ENCODE results near the gene USH2A. TPM values are rescaled to one million over a fixed set of nuclear protein-coding genes. Genes with fewer than 3 reads are reported as not detected.

The USH2A gene
- total RNA-seq, 2 experiments from 2014 or later: not detected

GRCh38 chr1:216113181-216113580 is 310.1 kb downstream of the USH2A start:
- TF ChIP-seq CTCF (IDR thresholded peaks at IDR 0.05): no peak
- no peaks in the 10 kb centered on the region for H3K9me3 Mint-ChIP-seq
- no peak overlapping the region for H3K27ac Mint-ChIP-seq
- POLR2A ChIA-PET: no interaction called here
- no peak overlapping the region for H3K4me3 Mint-ChIP-seq
- no peak for ATAC-seq
- no peaks in the 10 kb centered on the region for H3K36me3 Mint-ChIP-seq (ENCODE audit: low read depth)
- DNase-seq: no peak
- H3K4me1 Mint-ChIP-seq (ENCODE audit: low read depth): no peaks in the 10 kb centered on the region
- intact Hi-C loops (cut with micrococcal nuclease): no loop called here
- CTCF ChIA-PET: no interaction called here
- no peaks in the 10 kb centered on the region for H3K27me3 Mint-ChIP-seq

- no peak for ATAC-seq
- Mint-ChIP-seq H3K27ac (no peak overlapping the region), H3K9me3 (peaks cover 2% of the 10 kb centered on the region), H3K4me3 (no peak overlapping the region), H3K4me1 (ENCODE audit: low read depth) (no peaks in the 10 kb centered on the region), H3K27me3 (no peaks in the 10 kb centered on the region), H3K36me3 (ENCODE audit: low read depth) (no peaks in the 10 kb centered on the region)
- no peak for DNase-seq
- ChIA-PET CTCF (no interaction called here), POLR2A (no interaction called here)
- no peak for TF ChIP-seq CTCF (IDR thresholded peaks at IDR 0.05)
- intact Hi-C loops (cut with micrococcal nuclease): no loop called here
These were observed 311.4 kb downstream of the USH2A start for GRCh38 chr1:216111842-216112241.

- no peak for ATAC-seq
- no peak for DNase-seq
- Mint-ChIP-seq H3K36me3 (ENCODE audit: low read depth) (no peaks in the 10 kb centered on the region), H3K27ac (no peak overlapping the region), H3K27me3 (no peaks in the 10 kb centered on the region), H3K4me1 (ENCODE audit: low read depth) (no peaks in the 10 kb centered on the region), H3K4me3 (no peak overlapping the region), H3K9me3 (peaks cover 4% of the 10 kb centered on the region)
- ChIA-PET POLR2A (no interaction called here), CTCF (no interaction called here)
- intact Hi-C loops (cut with micrococcal nuclease): no loop called here
- no peak for TF ChIP-seq CTCF (IDR thresholded peaks at IDR 0.05)
These were observed 327.8 kb downstream of the USH2A start for GRCh38 chr1:216095400-216095799.

GRCh38 chr1:216090556-216090955 is 332.7 kb downstream of the USH2A start:
- ATAC-seq: no peak
- H3K9me3 Mint-ChIP-seq: peaks cover 7% of the 10 kb centered on the region
- POLR2A ChIA-PET: no interaction called here
- CTCF ChIA-PET: no interaction called here
- H3K27me3 Mint-ChIP-seq: no peaks in the 10 kb centered on the region
- DNase-seq: no peak
- intact Hi-C loops (cut with micrococcal nuclease): no loop called here
- no peaks in the 10 kb centered on the region for H3K36me3 Mint-ChIP-seq (ENCODE audit: low read depth)
- no peak for TF ChIP-seq CTCF (IDR thresholded peaks at IDR 0.05)
- no peak overlapping the region for H3K4me3 Mint-ChIP-seq
- H3K4me1 Mint-ChIP-seq (ENCODE audit: low read depth): no peaks in the 10 kb centered on the region
- no peak overlapping the region for H3K27ac Mint-ChIP-seq

- DNase-seq: no peak
- CTCF ChIA-PET: no interaction called here
- H3K4me3 Mint-ChIP-seq: no peak overlapping the region
- intact Hi-C loops (cut with micrococcal nuclease): no loop called here
- no peaks in the 10 kb centered on the region for H3K4me1 Mint-ChIP-seq (ENCODE audit: low read depth)
- H3K27ac Mint-ChIP-seq: no peak overlapping the region
- no peak for ATAC-seq
- H3K9me3 Mint-ChIP-seq: peaks cover 8% of the 10 kb centered on the region
- POLR2A ChIA-PET: no interaction called here
- H3K36me3 Mint-ChIP-seq (ENCODE audit: low read depth): no peaks in the 10 kb centered on the region
- no peak for TF ChIP-seq CTCF (IDR thresholded peaks at IDR 0.05)
- H3K27me3 Mint-ChIP-seq: no peaks in the 10 kb centered on the region
These were observed 336.6 kb downstream of the USH2A start for GRCh38 chr1:216086678-216087077.
